SH-SY5Y (cell line): ENCODE data around the gene NOL9.

Experiments used
- GATA2 ChIP-seq: IDR thresholded peaks from 2 replicates; pipeline ENCODE4 v1.6.1; 2011; ENCODE audit warnings: mild to moderate bottlenecking, low read depth, low read length
- GATA3 ChIP-seq: IDR thresholded peaks from 2 replicates; pipeline ENCODE4 v1.6.1; 2011; ENCODE audit warnings: low read depth, mild to moderate bottlenecking, low read length, moderate library complexity

- no peak for TF ChIP-seq GATA3
- no peak for TF ChIP-seq GATA2
Measured at GRCh38 chr1:6483017-6483760, 71.1 kb downstream of the NOL9 start.
